ENCODE results near the gene ZNF23.

ZNF23 gene

GRCh38 chr16:71443714-71444113, 18.3 kb downstream of the ZNF23 start:
- DNase-seq (ENCODE audit: low spot score), result no peak
- no peak for TF ChIP-seq CTCF (IDR thresholded peaks at IDR 0.05; ENCODE audit: borderline replicate concordance, control extremely low read depth, extremely low read depth, insufficient read depth, missing control alignments)
- in situ Hi-C loops (cut with MboI; ENCODE audit: low sequenced_read_pairs, unreplicated experiment), result no loop called here

- DNase-seq (ENCODE audit: low spot score), result no peak
- in situ Hi-C loops (cut with MboI; ENCODE audit: low sequenced_read_pairs, unreplicated experiment), result no loop called here
- TF ChIP-seq CTCF (IDR thresholded peaks at IDR 0.05; ENCODE audit: borderline replicate concordance, control extremely low read depth, extremely low read depth, insufficient read depth, missing control alignments), result no peak
Observed at GRCh38 chr16:71442051-71442440, 20.0 kb downstream of the ZNF23 start, which contains the start of gene TLE7. Gene TLE7, minus strand, starts transcription at chr16:71442054. Its CDS starts 8,730 bp downstream, at chr16:71433324.

- no peak for DNase-seq (ENCODE audit: low spot score)
- in situ Hi-C loops (cut with MboI; ENCODE audit: low sequenced_read_pairs, unreplicated experiment), result no loop called here
- no peak for TF ChIP-seq CTCF (IDR thresholded peaks at IDR 0.05; ENCODE audit: borderline replicate concordance, control extremely low read depth, extremely low read depth, insufficient read depth, missing control alignments)
Observed at GRCh38 chr16:71441348-71442050, 20.5 kb downstream of the ZNF23 start.

- peak; percentile 34 for TF ChIP-seq CTCF (IDR thresholded peaks at IDR 0.05; ENCODE audit: borderline replicate concordance, control extremely low read depth, extremely low read depth, insufficient read depth, missing control alignments)
- in situ Hi-C loops (cut with MboI; ENCODE audit: low sequenced_read_pairs, unreplicated experiment), result no loop called here
- peak; percentile 71 for DNase-seq (ENCODE audit: low spot score)
Observed at GRCh38 chr16:71440669-71441347, 21.2 kb downstream of the ZNF23 start.

GRCh38 chr16:71439523-71439922, 22.5 kb downstream of the ZNF23 start:
- no peak for DNase-seq (ENCODE audit: low spot score)
- in situ Hi-C loops (cut with MboI; ENCODE audit: low sequenced_read_pairs, unreplicated experiment), result no loop called here
- TF ChIP-seq CTCF (IDR thresholded peaks at IDR 0.05; ENCODE audit: borderline replicate concordance, control extremely low read depth, extremely low read depth, insufficient read depth, missing control alignments), result no peak

- in situ Hi-C loops (cut with MboI; ENCODE audit: low sequenced_read_pairs, unreplicated experiment), result no loop called here
- DNase-seq (ENCODE audit: low spot score), result no peak
- TF ChIP-seq CTCF (IDR thresholded peaks at IDR 0.05; ENCODE audit: borderline replicate concordance, control extremely low read depth, extremely low read depth, insufficient read depth, missing control alignments), result no peak
Observed at GRCh38 chr16:71436473-71436872, 25.6 kb downstream of the ZNF23 start.

Data from GM13976 (cell line).